GM21723 (cell line): ENCODE measurements around the gene NEXMIF.
"Not testable (repeated sequence)": the region's sequence is repeated elsewhere in the genome, so short reads cannot be mapped to it uniquely, and the experiment has no call there.

Experiments used
- ATAC-seq: cut with Tn5 transposase; IDR thresholded peaks from one replicate; pipeline ENCODE4 v1.9.1; 2021; ENCODE audit warnings: mild to moderate bottlenecking, moderate library complexity; ENCODE audit not compliant: unreplicated experiment

NEXMIF gene

DNA sequence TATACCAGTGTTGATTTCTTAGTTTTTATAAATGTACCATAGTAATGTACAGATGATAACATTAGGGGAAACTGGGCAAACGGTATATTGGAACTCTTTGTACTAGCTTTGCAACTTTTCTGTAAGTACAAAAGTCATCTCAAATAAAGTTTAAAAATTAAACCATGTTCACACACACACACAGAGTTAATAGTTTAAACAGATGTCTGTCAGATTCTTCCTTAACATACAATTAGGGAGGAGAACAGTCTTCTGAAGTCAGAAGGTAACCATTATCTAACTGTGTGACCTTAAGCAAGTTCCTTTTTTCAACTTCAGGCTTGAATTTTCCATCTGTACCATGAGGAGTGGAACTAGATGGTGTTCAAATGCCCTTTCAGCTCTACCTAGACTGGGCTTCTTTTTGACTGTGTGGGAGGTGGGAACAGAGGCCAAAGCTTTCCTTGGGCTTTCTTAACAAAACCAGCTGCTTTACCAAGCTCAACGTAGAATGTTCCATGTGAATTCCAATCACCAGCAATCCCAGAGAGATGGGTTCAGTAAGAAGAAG, 127.8 kb downstream of the NEXMIF start:
- no peak for ATAC-seq

DNA sequence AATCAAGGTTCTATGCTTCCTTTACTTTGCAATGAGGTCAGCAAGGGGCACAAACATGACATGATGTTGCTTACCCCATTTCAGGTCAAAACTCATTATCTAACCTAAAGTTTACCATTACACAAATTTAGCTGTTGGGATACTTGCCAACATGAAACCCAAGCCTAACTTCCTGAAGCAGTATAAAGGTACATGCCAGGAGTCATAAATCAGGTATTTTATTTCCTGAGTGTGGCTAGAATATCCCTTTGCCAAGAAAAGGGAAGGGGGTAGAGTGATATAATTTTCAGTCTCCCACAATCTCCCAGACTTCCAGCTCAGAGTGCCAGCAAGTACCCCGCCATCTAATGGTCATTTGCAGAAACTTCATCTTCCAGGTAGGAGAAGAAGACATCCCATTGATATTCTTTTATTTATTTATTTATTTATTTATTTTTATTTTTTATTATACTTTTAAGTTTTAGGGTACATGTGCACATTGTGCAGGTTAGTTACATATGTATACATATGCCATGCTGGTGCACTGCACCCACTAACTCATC, 136.6 kb downstream of the NEXMIF start:
- ATAC-seq, result no peak

DNA sequence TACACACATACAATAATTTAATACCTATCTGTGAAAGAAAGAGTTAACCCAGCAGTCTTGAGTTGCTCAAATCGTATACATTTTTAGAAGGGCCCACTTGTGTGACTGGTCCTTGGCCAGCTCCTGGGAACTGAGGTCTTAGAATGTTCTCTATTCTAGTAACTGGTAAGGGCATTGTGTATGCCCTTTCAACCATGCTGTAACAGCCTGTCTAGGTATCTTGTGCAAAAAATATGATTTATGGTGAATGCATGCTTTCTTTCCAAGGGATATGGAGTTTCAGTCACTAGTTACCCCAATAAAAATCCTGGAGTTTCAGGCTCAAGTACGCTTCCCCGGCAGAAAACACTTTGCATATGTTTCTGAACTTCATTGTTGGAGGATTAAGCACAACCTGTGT, 140.6 kb downstream of the NEXMIF start:
- ATAC-seq, result no peak

DNA sequence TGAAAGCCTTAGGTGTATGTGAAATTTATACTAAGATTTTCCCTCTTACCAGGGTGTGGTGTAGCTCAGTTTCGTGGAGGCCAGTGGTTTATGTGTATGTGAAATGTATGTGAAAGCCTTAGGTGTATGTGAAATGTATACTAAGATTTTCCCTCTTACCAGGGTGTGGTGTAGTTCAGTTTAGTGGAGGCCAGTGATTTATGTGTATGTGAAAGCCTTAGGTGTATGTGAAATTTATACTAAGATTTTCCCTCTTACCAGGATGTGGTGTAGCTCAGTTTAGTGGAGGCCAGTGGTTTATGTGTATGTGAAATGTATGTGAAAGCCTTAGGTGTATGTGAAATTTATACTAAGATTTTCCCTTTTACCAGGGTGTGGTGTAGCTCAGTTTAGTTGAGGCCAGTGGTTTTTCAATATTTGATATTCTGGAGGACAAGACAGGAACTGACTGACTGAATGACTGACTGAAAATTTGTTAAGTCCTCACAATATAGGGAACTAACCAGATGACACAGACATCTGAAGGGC, 143.7 kb downstream of the NEXMIF start:
- ATAC-seq, result peak; percentile 66

DNA sequence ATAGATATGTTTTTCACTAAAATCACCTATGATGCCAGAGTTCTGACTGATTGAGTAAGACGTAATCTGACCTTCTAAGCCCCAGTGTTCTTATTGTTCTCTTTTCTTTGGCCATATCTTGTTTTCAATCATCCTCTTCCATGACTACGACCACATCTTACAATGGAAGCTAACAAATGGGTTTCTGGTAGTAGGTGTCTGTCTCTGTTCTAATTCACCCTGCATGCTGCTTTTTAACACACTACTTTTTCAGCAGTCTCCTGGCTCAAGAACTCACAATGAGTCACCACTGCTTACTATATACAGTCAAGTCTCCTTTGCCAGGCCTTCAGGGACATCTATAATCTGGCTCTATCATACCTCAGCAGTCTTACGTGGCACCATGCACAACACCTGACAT, 146.1 kb downstream of the NEXMIF start:
- no peak for ATAC-seq

DNA sequence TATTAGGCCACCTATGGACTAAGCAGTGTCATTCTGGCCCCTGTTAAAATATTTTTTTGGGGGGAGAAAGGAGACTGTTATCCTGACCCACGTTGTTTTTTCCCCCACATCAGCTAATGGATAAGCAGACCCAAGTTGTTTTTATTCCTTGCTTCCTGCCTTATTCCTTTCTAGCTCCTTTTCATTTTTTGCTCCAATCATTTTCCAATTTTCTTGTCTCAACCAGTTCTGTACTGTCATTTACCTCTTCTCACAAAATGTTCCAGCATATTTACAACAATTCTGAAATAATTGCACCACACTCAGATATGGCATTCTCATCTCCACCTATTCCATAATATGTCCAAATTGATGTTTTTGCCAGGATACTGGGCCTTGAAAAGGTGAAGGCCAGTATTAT, 150.3 kb downstream of the NEXMIF start:
- no peak for ATAC-seq

DNA sequence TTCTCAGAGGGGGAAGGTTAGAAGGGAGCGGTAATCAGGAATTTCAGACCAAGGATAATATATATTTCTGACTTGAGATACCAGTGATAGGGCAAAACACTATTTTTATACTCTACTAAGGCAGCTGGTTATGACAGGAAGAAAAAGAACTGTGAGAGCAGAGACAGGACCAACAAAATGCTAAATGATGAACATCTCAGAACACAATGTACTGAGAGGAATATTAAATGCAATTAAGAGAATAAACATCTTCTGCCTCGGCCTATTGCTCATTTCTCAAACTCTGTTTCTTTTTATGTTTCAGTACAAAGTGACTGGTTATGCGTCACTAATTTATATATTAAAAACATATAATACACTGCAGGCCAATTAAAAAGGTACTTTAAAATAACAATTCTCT, 188.8 kb downstream of the NEXMIF start:
- ATAC-seq, result no peak

DNA sequence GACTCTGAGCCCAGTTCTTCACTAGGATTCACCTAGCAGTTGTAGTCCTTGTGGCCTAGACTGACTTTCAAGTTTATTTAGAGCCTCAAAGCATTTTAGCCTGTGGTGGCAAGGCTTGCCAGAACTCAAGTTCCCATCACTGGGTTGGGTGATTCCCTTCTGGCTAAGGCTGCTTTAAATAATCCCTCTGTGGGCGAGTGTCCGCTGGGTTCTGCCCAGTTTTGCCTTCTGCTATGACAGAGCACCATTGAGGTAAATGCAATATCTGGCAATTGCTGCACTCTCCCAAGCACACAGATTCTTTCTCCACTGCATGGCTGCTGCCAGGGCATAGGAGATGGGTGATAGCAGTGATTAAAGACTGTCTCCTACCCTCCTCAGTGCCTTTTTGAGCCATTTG, 220.0 kb downstream of the NEXMIF start:
- ATAC-seq, result no peak

DNA sequence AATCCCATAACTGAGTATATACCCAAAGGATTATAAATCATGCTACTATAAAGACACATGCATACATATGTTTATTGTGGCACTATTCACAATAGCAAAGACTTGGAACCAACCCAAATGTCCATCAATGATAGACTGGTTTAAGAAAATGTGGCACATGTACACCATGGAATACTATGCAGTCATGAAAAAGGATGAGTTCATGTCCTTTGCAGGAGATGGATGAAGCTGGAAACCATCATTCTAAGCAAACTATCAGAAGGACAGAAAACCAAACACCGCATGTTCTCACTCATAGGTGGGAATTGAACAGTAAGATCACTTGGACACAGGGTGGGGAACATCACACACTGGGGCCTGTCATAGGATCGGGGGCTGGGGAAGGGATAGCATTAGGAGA, 223.9 kb downstream of the NEXMIF start:
- ATAC-seq, result not testable (repeated sequence)

DNA sequence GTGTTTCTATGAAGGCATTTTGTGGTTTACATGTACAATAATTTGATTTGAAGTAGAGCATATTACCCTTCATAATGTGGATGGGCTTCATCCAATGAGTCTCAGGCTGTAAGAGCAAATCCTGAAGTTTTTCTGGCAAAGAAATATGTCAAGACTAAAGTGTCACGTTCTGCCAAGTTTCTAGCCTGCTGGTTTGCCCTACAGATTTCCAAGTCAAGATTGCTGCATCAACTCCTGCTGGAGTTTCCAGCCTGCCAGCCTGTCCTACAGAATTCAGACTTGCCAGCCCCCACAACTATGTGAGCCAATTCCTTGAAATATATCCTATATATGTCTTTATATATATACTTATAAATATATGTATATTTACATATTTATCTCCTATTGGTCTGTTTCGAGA, 240.8 kb downstream of the NEXMIF start:
- no peak for ATAC-seq
